Ishikawa (cell line): Measurements from ENCODE around the gene PTCD3.

ENCODE experiments used
- CEBPB ChIP-seq: IDR thresholded peaks from 2 replicates; pipeline ENCODE4 v1.6.1; 2012
- CREB1 ChIP-seq: IDR thresholded peaks from 2 replicates; pipeline ENCODE4 v1.6.1; 2012; ENCODE audit warnings: low read depth
- EGR1 ChIP-seq: IDR thresholded peaks from 2 replicates; pipeline ENCODE4 v1.6.1; 2012
- EP300 ChIP-seq: IDR thresholded peaks from 2 replicates; pipeline ENCODE4 v1.6.1; 2012; ENCODE audit warnings: borderline replicate concordance
- FOXM1 ChIP-seq: IDR thresholded peaks from 2 replicates; pipeline ENCODE4 v1.6.1; 2012; ENCODE audit warnings: low read depth, borderline replicate concordance
- NFIC ChIP-seq: IDR thresholded peaks from 2 replicates; pipeline ENCODE4 v1.6.1; 2012
- RAD21 ChIP-seq: IDR thresholded peaks from 2 replicates; pipeline ENCODE4 v1.6.1; 2012; ENCODE audit warnings: low read depth
- TAF1 ChIP-seq: IDR thresholded peaks from 2 replicates; pipeline ENCODE4 v1.6.1; 2012; ENCODE audit warnings: low read depth, mild to moderate bottlenecking
- TCF12 ChIP-seq: IDR thresholded peaks from 2 replicates; pipeline ENCODE4 v1.6.1; 2012; ENCODE audit warnings: low read depth
- TEAD4 ChIP-seq: IDR thresholded peaks from 2 replicates; pipeline ENCODE4 v1.6.1; 2012
- YY1 ChIP-seq: IDR thresholded peaks from 2 replicates; pipeline ENCODE4 v1.6.1; 2012; ENCODE audit warnings: low read depth
- ZBTB7A ChIP-seq: IDR thresholded peaks from 2 replicates; pipeline ENCODE4 v1.6.1; 2012; ENCODE audit warnings: low read depth
- TF ChIP-seq, protein P1 (sequence below): IDR thresholded peaks from 2 replicates; pipeline ENCODE4 v1.6.1; 2012; ENCODE audit warnings: low read depth, mild to moderate bottlenecking
- TF ChIP-seq, protein P2 (sequence below): IDR thresholded peaks from 2 replicates; pipeline ENCODE4 v1.6.1; 2012
- TF ChIP-seq, protein P3 (sequence below): IDR thresholded peaks from 2 replicates; pipeline ENCODE4 v1.6.1; 2012

The PTCD3 gene

DNA sequence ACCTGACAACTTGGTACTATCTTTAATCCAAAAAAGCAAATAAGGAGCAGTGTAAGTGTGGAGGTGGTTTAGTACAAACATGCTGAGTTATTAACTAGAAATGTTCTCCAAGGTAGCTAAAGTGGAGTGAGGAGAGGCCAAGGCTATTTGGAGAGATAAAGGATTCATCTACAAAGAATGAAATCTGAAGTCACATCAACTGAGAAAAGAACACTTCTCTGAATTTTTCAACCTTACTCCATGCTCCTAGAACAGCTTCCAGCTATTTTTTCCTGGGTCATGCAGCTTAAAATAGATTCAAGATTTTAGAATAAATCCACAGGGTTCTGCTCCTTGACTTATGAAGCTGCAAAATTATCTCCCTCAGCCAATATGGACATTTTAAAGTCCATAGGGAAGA is 70.6 kb downstream of the PTCD3 start:
- TF ChIP-seq ZBTB7A (no peak), CREB1 (no peak), TCF12 (no peak), TEAD4 (no peak), TAF1 (no peak), FOXM1 (no peak), NFIC (no peak), YY1 (no peak), RAD21 (no peak), CEBPB (no peak), EP300 (no peak), EGR1 (no peak)
- TF ChIP-seq, protein P1, sequence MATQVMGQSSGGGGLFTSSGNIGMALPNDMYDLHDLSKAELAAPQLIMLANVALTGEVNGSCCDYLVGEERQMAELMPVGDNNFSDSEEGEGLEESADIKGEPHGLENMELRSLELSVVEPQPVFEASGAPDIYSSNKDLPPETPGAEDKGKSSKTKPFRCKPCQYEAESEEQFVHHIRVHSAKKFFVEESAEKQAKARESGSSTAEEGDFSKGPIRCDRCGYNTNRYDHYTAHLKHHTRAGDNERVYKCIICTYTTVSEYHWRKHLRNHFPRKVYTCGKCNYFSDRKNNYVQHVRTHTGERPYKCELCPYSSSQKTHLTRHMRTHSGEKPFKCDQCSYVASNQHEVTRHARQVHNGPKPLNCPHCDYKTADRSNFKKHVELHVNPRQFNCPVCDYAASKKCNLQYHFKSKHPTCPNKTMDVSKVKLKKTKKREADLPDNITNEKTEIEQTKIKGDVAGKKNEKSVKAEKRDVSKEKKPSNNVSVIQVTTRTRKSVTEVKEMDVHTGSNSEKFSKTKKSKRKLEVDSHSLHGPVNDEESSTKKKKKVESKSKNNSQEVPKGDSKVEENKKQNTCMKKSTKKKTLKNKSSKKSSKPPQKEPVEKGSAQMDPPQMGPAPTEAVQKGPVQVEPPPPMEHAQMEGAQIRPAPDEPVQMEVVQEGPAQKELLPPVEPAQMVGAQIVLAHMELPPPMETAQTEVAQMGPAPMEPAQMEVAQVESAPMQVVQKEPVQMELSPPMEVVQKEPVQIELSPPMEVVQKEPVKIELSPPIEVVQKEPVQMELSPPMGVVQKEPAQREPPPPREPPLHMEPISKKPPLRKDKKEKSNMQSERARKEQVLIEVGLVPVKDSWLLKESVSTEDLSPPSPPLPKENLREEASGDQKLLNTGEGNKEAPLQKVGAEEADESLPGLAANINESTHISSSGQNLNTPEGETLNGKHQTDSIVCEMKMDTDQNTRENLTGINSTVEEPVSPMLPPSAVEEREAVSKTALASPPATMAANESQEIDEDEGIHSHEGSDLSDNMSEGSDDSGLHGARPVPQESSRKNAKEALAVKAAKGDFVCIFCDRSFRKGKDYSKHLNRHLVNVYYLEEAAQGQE: no peak
- TF ChIP-seq, protein P2, sequence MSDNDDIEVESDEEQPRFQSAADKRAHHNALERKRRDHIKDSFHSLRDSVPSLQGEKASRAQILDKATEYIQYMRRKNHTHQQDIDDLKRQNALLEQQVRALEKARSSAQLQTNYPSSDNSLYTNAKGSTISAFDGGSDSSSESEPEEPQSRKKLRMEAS: no peak
- TF ChIP-seq, protein P3, sequence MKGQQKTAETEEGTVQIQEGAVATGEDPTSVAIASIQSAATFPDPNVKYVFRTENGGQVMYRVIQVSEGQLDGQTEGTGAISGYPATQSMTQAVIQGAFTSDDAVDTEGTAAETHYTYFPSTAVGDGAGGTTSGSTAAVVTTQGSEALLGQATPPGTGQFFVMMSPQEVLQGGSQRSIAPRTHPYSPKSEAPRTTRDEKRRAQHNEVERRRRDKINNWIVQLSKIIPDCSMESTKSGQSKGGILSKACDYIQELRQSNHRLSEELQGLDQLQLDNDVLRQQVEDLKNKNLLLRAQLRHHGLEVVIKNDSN: no peak

DNA sequence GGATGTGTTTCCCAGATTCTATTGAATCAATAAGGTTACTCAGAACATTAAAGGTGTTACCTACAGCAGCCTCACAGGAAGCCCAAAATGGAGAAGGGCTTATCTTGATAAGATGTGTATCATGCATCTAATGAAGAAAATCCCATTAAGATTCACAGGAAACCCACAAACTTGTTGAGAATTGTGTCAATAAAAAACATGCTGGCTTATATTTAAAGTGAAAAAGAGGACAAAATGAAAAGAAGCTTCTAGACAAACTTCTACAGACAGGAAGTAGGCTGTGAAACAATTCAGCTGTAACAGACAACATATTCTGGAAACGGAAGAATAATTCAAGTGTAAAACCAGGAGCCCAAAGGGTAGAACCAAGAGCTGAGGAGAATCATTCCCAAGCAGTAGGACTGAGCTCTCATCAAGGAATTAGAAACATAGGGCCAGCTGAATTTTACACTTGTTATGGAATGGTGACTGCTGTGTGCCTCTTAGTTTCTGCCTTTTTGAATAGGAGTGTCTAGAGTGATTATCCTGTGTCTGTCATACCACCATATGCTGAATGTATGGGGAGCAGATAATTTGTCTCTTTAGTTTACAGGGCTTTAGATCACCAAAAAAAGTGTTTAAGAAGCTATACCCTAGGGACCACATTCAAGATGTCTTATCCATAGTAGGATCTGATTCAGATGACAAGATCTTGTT is 79.6 kb downstream of the PTCD3 start:
- no peak for TF ChIP-seq ZBTB7A
- TF ChIP-seq CEBPB: no peak
- TF ChIP-seq NFIC: no peak
- TF ChIP-seq FOXM1: no peak
- TF ChIP-seq TCF12: no peak
- TF ChIP-seq, protein P3: no peak
- TF ChIP-seq EGR1: no peak
- TF ChIP-seq RAD21: no peak
- TF ChIP-seq TAF1: no peak
- no peak for TF ChIP-seq TEAD4
- no peak for TF ChIP-seq CREB1
- TF ChIP-seq EP300: no peak
- TF ChIP-seq, protein P1: no peak
- TF ChIP-seq, protein P2: no peak
- TF ChIP-seq YY1: no peak

DNA sequence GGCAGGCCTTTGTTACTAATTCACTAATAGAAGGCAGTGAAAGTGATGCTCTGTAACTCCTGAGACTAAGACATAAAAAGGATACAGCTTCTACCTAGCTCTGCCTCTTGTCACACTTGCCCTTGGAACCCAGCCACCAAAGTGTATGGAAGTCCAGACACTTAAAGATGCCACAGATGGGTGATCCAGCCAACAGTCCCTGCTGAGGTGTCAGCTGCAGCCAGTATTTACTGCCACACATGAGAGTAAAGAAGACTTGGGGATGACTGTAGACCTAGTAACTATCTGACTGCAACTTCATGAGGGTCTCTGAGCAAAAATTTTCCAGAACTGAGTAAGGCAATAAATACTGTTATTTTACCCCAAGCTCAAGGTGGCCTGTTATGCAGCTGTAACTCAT is 80.4 kb downstream of the PTCD3 start:
- no peak for TF ChIP-seq RAD21
- no peak for TF ChIP-seq CEBPB
- TF ChIP-seq FOXM1: no peak
- no peak for TF ChIP-seq CREB1
- TF ChIP-seq YY1: no peak
- TF ChIP-seq EP300: no peak
- TF ChIP-seq, protein P1: no peak
- TF ChIP-seq TEAD4: no peak
- no peak for TF ChIP-seq EGR1

DNA sequence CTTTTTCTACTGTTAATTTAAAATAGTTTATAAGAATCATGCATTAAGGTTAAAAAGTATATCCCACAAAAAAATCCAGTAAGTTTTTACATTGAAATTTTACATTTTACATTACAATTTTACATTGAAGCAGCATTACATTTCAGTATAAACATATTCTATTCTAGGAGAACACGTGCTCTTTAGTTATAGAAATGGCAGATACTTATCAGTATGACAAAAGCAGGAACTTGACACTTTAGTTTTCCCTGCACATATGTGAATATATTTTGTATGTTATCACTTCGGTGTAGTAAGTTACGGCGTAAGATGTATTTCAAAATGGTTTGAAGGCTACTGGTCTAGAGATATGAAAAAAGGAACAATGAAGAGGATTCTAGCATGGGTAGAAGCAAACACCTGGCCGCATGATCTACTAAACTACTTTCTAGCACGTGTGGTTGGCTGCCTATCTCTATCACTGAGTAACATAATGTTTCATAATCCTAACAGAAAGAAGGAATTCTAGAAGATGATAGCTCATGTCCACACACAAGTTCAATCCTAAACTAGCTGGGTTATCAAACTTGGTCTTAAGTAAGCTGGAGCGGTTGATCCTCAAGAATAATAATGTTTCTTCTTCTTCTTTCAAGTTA is 83.9 kb downstream of the PTCD3 start:
- no peak for TF ChIP-seq TCF12
- TF ChIP-seq CREB1: no peak
- TF ChIP-seq EGR1: no peak
- no peak for TF ChIP-seq NFIC
- TF ChIP-seq, protein P1: no peak
